GM12878 (cell line): ENCODE measurements around the gene TBXA2R. TPM values are rescaled to one million over a fixed set of nuclear protein-coding genes. Genes with fewer than 3 reads are reported as not detected.

Source experiments
- ATF3 ChIP-seq: IDR thresholded peaks from 2 replicates; pipeline ENCODE4 v1.6.1; 2011; ENCODE audit warnings: low read depth, mild to moderate bottlenecking, low read length, moderate library complexity, borderline replicate concordance; ENCODE audit errors: extremely low read depth
- BRCA1 ChIP-seq: IDR thresholded peaks from 2 replicates; pipeline ENCODE4 v1.6.1; 2011; ENCODE audit warnings: low read depth, low read length, improper control_type of control experiment
- CBX3 ChIP-seq: fragments of 200-600 bp; sonication (generic); IDR thresholded peaks from 2 replicates; pipeline ENCODE4 v1.6.1; 2016; ENCODE audit warnings: low read depth, borderline replicate concordance
- CEBPZ ChIP-seq: fragments of 150-350 bp; IDR thresholded peaks from 2 replicates; pipeline ENCODE4 v1.6.1; 2016; ENCODE audit warnings: low read depth, low read length
- CHD1 ChIP-seq: IDR thresholded peaks from 2 replicates; pipeline ENCODE4 v1.6.1; 2012; ENCODE audit warnings: low read depth, low read length, improper control_type of control experiment
- CREB1 ChIP-seq: IDR thresholded peaks from 2 replicates; pipeline ENCODE4 v1.6.1; 2012; ENCODE audit warnings: low read depth, mild to moderate bottlenecking, inconsistent platforms
- CREM ChIP-seq: IDR thresholded peaks from 2 replicates; pipeline ENCODE4 v1.6.1; 2014; ENCODE audit warnings: antibody characterized with exemption, low read depth
- EED ChIP-seq: sonication (generic); IDR thresholded peaks from 2 replicates; pipeline ENCODE4 v1.6.1; 2016; ENCODE audit warnings: antibody characterized with exemption, low read depth
- EGR1 ChIP-seq, 2 experiments: IDR thresholded peaks; 1 replicate in 1 of 2; 2 replicates in 1 of 2; pipeline ENCODE4 v1.6.1; 2011 to 2012; ENCODE audit warnings: low read depth in 2 of 2, low read length in 2 of 2, borderline replicate concordance in 1 of 2, mild to moderate bottlenecking in 1 of 2, moderate library complexity in 1 of 2
- ESRRA ChIP-seq: IDR thresholded peaks from 2 replicates; pipeline ENCODE4 v1.6.1; 2012; ENCODE audit warnings: mild to moderate bottlenecking, low read length, improper control_type of control experiment
- GATAD2B ChIP-seq: fragments of 450-650 bp; conservative IDR thresholded peaks from 2 replicates; pipeline ENCODE4 v1.6.1; 2017; ENCODE audit warnings: low read depth, mild to moderate bottlenecking, moderate library complexity
- HDAC2 ChIP-seq: fragments of 200-600 bp; sonication (generic); IDR thresholded peaks from 2 replicates; pipeline ENCODE4 v1.6.1; 2017
- HDAC6 ChIP-seq: fragments of 200-600 bp; sonication (generic); IDR thresholded peaks from one replicate; pipeline ENCODE4 v1.8.0; 2017; ENCODE audit warnings: antibody characterized with exemption; ENCODE audit not compliant: unreplicated experiment
- JUNB ChIP-seq: IDR thresholded peaks from 2 replicates; pipeline ENCODE4 v1.6.1; 2016; ENCODE audit warnings: antibody characterized with exemption, mild to moderate bottlenecking
- MXI1 ChIP-seq: fragments of 150-350 bp; IDR thresholded peaks from 2 replicates; pipeline ENCODE4 v1.6.1; 2011; ENCODE audit warnings: low read depth, mild to moderate bottlenecking, inconsistent platforms, low read length, improper control_type of control experiment
- NR2C1 ChIP-seq: fragments of 450-650 bp; IDR thresholded peaks from 2 replicates; pipeline ENCODE4 v1.6.1; 2017; ENCODE audit warnings: antibody characterized with exemption, mild to moderate bottlenecking, moderate library complexity
- POLR2A ChIP-seq: IDR thresholded peaks from 2 replicates; pipeline ENCODE4 v1.6.1; 2011; ENCODE audit warnings: low read depth, mild to moderate bottlenecking, low read length
- RB1 ChIP-seq: fragments of 450-650 bp; formaldehyde crosslinking; IDR thresholded peaks from 2 replicates; pipeline ENCODE4 v1.6.1; 2017; ENCODE audit warnings: mild to moderate bottlenecking, borderline replicate concordance
- SMARCA5 ChIP-seq: fragments of 450-650 bp; IDR thresholded peaks from 2 replicates; pipeline ENCODE4 v1.6.1; 2017; ENCODE audit warnings: mild to moderate bottlenecking
- WRNIP1 ChIP-seq: IDR thresholded peaks from 2 replicates; pipeline ENCODE4 v1.6.1; 2011; ENCODE audit warnings: low read depth, low read length, improper control_type of control experiment, borderline replicate concordance
- YBX1 ChIP-seq: fragments of 450-650 bp; IDR thresholded peaks from 2 replicates; pipeline ENCODE4 v1.6.1; 2016; ENCODE audit warnings: antibody characterized with exemption
- YY1 ChIP-seq: IDR thresholded peaks from 2 replicates; pipeline ENCODE4 v1.6.1; 2011; ENCODE audit warnings: low read depth, mild to moderate bottlenecking, low read length
- polyA plus RNA-seq, 11 experiments: library from polyadenylated mRNA; depleted of rRNA in 4 of 11; unstranded in 6 of 11; stranded (reverse) in 5 of 11; fragments of >200 nt; fragmentation: Nextera tagmentation in 4 of 11; fragmentation: Illumina TruSeq in 1 of 11; extraction: Ambion mirVana in 4 of 11; extraction: Trizol in 1 of 11; gene quantifications; 1 replicate in 1 of 11; 2 replicates in 10 of 11; pipeline versions ENCODE4 v1.2.1 to v1.2.3, GENCODE V29; 2011 to 2016; ENCODE audit warnings: inconsistent platforms in 2 of 11, missing spikeins in 2 of 11, low read depth in 1 of 11
- total RNA-seq, 4 experiments: library from RNA; depleted of rRNA in 3 of 4; stranded (reverse); fragments of >200 nt in 3 of 4; fragmentation: Illumina TruSeq in 1 of 4; extraction: Trizol in 1 of 4; gene quantifications; 2 replicates each; pipeline versions ENCODE4 v1.2.1 to v1.2.3, GENCODE V29; 2013 to 2021
- TF ChIP-seq, protein P1 (sequence below): fragments of 450-650 bp; IDR thresholded peaks from 2 replicates; pipeline ENCODE4 v1.6.1; 2017; ENCODE audit warnings: borderline replicate concordance
- TF ChIP-seq, protein P2 (sequence below): IDR thresholded peaks from 2 replicates; pipeline ENCODE4 v1.6.1; 2011; ENCODE audit warnings: low read depth, low read length, improper control_type of control experiment, borderline replicate concordance
- TF ChIP-seq, protein P3 (sequence below): IDR thresholded peaks from 2 replicates; pipeline ENCODE4 v1.6.1; 2012; ENCODE audit warnings: low read depth, low read length, improper control_type of control experiment

Gene TBXA2R
- total and polyA plus RNA-seq, 10 of the 15 experiments (the other 5 are each of a cell fraction or from before 2014, with no cell fraction given), result 0.03 TPM; not detected in 8

DNA sequence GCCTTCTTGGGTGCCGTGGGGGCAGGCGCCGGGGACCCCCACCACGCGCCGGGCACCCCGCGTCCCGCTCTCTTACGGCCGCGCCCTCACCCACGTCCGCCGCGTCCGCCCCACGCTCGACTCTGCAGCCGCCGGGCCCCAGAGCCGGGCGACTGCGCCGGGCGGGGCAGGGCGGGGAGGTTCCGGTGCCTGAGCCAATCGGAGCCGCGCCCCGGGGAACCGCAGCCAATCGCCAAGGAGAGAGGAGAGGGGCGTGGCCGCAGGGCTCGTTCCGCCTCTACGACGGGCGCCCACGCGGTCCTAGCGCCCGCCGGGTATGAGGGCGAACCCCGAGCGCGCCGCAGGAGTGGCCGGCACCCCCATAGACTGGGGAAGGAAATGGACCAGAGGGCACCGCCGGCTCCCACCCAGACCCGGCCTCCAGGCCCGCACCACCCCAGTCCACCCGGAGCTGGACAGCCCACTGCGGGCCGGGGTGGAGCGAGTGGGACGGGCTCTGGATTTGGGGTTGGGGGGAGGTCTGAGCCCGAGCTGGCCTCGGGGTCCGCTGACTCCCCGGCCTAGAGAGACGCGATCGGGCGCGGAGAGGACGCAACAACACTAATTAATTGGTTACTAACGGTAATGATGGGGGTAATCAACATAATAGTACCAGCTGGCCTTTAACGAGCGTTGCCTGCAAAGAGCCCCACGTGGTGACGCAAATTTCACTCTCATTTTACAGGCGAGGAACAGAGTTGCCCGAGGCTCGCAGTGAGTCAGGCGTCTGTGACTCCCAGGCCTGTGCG lies 49.0 kb downstream of the TBXA2R start, which contains the start of gene MFSD12 (continued):
- TF ChIP-seq BRCA1 (no peak), YBX1 (no peak), GATAD2B (peak; percentile 53; the same call in 1 of the 2 replicates), CBX3 (no peak), CREM (peak; percentile 58; the same call in 1 of the 2 replicates), SMARCA5 (no peak), RB1 (no peak), HDAC6 (no peak), ATF3 (no peak), ESRRA (no peak), YY1 (peak; percentile 39; the same call in 1 of the 2 replicates), CEBPZ (peak; percentile 15; the same call in 1 of the 2 replicates), POLR2A (peak; percentile 86), EGR1 (IDR thresholded peaks at IDR 0.05; ENCODE audit: borderline replicate concordance in 1 of 2, low read depth in 2 of 2, low read length in 2 of 2) (peak in 1 of 2 experiments; percentile 75; a peak in 2 of 3 replicates), CHD1 (no peak), EED (no peak), CREB1 (peak; percentile 81), JUNB (no peak), MXI1 (peak; percentile 84), HDAC2 (no peak), NR2C1 (peak; percentile 30; the same call in 1 of the 2 replicates), WRNIP1 (no peak)
- TF ChIP-seq, protein P1, sequence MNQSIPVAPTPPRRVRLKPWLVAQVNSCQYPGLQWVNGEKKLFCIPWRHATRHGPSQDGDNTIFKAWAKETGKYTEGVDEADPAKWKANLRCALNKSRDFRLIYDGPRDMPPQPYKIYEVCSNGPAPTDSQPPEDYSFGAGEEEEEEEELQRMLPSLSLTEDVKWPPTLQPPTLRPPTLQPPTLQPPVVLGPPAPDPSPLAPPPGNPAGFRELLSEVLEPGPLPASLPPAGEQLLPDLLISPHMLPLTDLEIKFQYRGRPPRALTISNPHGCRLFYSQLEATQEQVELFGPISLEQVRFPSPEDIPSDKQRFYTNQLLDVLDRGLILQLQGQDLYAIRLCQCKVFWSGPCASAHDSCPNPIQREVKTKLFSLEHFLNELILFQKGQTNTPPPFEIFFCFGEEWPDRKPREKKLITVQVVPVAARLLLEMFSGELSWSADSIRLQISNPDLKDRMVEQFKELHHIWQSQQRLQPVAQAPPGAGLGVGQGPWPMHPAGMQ, result no peak
- TF ChIP-seq, protein P2, sequence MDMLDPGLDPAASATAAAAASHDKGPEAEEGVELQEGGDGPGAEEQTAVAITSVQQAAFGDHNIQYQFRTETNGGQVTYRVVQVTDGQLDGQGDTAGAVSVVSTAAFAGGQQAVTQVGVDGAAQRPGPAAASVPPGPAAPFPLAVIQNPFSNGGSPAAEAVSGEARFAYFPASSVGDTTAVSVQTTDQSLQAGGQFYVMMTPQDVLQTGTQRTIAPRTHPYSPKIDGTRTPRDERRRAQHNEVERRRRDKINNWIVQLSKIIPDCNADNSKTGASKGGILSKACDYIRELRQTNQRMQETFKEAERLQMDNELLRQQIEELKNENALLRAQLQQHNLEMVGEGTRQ, result peak; percentile 45
- TF ChIP-seq, protein P3, sequence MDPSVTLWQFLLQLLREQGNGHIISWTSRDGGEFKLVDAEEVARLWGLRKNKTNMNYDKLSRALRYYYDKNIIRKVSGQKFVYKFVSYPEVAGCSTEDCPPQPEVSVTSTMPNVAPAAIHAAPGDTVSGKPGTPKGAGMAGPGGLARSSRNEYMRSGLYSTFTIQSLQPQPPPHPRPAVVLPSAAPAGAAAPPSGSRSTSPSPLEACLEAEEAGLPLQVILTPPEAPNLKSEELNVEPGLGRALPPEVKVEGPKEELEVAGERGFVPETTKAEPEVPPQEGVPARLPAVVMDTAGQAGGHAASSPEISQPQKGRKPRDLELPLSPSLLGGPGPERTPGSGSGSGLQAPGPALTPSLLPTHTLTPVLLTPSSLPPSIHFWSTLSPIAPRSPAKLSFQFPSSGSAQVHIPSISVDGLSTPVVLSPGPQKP, result peak; percentile 79
